ENCODE data around the gene PSMB9. TPM values are rescaled to one million over a fixed set of nuclear protein-coding genes. Genes with fewer than 3 reads are reported as not detected.

PSMB9 gene
- total RNA-seq, 4 donors from 2014 or later = 9.1 to 31.0 (median 18.3) TPM

DNA sequence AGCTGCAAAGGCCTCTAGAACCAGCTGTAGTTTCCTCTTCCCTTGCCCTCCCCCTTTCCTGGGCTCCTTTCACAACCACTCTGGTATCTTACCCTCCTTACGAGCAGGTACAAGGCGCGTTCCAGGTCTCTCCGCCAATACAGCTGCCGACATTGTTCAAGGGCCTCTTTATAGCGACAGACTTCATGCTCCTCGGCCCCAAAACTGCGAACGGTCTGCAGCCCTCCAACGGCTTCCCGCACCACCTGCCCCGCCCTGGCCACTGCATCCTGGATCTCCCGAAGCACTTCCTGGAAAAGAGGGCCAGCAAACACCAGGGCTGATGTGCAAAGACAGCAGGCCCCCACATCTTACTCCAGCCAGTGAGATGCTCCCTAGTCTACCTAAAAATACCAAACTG lies 21.5 kb upstream of the PSMB9 start:
- no peak overlapping the region for H3K27ac ChIP-seq
- H3K4me3 ChIP-seq (replicated peaks in 1 of 3) = no peak overlapping the region
- peaks cover 1 to 12% of the 10 kb centered on the region in 2 donors for H3K4me1 ChIP-seq
- intact Hi-C loops (cut with DNase I) = no loop called here
- H3K27me3 ChIP-seq = no peaks in the 10 kb centered on the region
- H3K36me3 ChIP-seq = no peaks in the 10 kb centered on the region
- H3K9me3 ChIP-seq = no peaks in the 10 kb centered on the region
- TF ChIP-seq, protein P1, sequence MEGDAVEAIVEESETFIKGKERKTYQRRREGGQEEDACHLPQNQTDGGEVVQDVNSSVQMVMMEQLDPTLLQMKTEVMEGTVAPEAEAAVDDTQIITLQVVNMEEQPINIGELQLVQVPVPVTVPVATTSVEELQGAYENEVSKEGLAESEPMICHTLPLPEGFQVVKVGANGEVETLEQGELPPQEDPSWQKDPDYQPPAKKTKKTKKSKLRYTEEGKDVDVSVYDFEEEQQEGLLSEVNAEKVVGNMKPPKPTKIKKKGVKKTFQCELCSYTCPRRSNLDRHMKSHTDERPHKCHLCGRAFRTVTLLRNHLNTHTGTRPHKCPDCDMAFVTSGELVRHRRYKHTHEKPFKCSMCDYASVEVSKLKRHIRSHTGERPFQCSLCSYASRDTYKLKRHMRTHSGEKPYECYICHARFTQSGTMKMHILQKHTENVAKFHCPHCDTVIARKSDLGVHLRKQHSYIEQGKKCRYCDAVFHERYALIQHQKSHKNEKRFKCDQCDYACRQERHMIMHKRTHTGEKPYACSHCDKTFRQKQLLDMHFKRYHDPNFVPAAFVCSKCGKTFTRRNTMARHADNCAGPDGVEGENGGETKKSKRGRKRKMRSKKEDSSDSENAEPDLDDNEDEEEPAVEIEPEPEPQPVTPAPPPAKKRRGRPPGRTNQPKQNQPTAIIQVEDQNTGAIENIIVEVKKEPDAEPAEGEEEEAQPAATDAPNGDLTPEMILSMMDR (IDR thresholded peaks at IDR 0.05) = no peak
- no peak for TF ChIP-seq POLR2A (IDR thresholded peaks at IDR 0.05)
- DNase-seq = no peak
- 76% methylated on average over 13 of the region's 13 CpGs for WGBS, 2 donors

DNA sequence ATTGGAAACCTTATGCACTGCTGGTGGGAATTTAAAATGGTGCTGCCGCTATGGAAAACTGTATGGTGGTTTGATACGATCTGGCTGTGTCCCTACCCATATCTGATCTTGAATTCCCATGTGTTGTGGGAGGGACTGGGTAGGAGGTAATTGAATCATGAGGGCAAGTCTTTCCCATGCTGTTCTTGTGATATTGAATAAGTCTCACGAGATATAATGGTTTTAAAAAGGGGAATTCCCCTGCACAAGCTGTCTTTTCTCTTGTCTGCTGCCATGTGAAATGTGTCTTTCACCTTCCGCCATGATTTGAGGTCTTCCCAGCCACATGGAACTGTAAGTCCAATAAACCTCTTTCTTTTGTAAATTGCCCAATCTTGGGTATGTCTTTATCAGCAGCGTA lies 20.3 kb upstream of the PSMB9 start:
- TF ChIP-seq POLR2A (IDR thresholded peaks at IDR 0.05) = no peak
- TF ChIP-seq, protein P1 (IDR thresholded peaks at IDR 0.05) = no peak
- Histone ChIP-seq H3K9me3 (no peaks in the 10 kb centered on the region), H3K4me3 (replicated peaks in 1 of 3) (no peak overlapping the region), H3K36me3 (no peaks in the 10 kb centered on the region), H3K4me1 (peaks cover 6 to 17% of the 10 kb centered on the region in 2 donors), H3K27ac (no peak overlapping the region), H3K27me3 (no peaks in the 10 kb centered on the region)
- WGBS, 2 donors = 85 to 90% methylated on average over 5 of the region's 5 CpGs
- DNase-seq = no peak
- intact Hi-C loops (cut with DNase I) = no loop called here

DNA sequence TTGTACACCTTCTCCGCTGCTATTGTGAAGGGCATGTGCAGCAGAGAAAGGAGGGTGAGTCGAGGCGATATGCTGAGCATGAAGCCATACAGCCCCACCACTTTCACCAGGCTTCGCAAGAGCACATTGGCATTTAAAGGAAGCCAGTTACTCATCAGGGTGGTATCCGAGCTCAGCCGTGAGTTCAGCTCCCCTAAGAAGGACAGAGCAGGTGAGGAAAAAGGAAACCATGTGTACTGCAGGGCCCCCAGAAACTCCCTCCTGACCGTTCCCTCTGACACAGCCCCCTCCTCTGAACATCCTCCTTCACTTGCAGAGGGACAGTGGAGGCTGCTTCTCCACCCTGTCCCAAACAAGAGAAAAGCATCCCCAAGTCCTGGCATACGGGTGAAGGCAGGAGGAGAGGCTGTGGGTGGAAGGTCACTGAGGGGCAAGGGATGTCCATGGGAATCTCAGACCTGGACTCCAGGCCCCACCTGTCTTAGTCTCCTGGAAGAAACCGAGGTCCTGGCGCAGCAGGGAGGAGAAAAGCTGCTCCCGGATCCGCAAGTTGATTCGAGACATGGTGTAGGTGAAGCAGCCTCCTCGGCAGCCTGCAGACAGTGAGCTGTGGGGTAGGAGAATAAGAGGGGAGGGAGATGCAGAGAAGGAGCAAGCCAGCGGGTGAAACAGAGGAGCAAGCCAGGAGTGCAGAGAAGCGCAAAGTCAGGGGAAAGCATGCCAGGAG lies 18.7 kb upstream of the PSMB9 start:
- H3K36me3 ChIP-seq = peaks cover 0 to under 1% of the 10 kb centered on the region in 2 donors
- 93 to 94% methylated on average over 16 of the region's 16 CpGs for WGBS, 2 donors
- intact Hi-C loops (cut with DNase I) = loop anchor here (5.0 kb wide), 1 partner anchor 37 kb away; no protein-coding TSS in a partner anchor
- H3K4me1 ChIP-seq = peaks cover 6 to 22% of the 10 kb centered on the region in 2 donors
- H3K27me3 ChIP-seq = no peaks in the 10 kb centered on the region
- H3K4me3 ChIP-seq (replicated peaks in 1 of 3) = no peak overlapping the region
- TF ChIP-seq, protein P1 (IDR thresholded peaks at IDR 0.05) = no peak
- TF ChIP-seq POLR2A (IDR thresholded peaks at IDR 0.05) = no peak
- no peak overlapping the region for H3K27ac ChIP-seq
- no peaks in the 10 kb centered on the region for H3K9me3 ChIP-seq
- DNase-seq = no peak

DNA sequence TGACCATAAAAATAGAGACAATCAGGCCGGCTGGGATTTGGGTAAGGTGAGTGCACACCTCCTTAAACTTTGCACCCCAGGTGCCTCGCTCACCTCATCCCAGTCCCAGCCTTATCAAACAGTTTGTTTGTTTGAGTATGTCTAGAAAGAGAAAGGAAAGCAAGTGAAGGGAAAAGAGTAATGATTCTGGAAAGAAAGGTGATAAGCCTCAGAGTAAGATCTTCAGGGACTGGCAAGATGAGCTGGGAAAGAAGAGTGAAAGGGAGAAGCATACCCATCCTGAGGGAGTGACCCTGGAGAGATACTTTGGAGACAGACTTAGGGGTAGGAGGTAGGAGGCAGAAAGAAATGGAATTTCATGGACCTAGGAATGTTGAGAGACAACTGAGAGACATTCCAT lies 17.1 kb upstream of the PSMB9 start:
- TF ChIP-seq POLR2A (IDR thresholded peaks at IDR 0.05) = no peak
- TF ChIP-seq, protein P1 (IDR thresholded peaks at IDR 0.05) = no peak
- H3K36me3 ChIP-seq = peaks cover 0 to 12% of the 10 kb centered on the region in 2 donors
- no peaks in the 10 kb centered on the region for H3K27me3 ChIP-seq
- no peaks in the 10 kb centered on the region for H3K9me3 ChIP-seq
- intact Hi-C loops (cut with DNase I) = loop anchor here (5.0 kb wide), 1 partner anchor 35 kb away; no protein-coding TSS in a partner anchor
- no peak overlapping the region for H3K4me3 ChIP-seq (replicated peaks in 1 of 3)
- DNase-seq = no peak
- 86 to 94% methylated on average over 2 of the region's 2 CpGs for WGBS, 2 donors
- peaks cover 6 to 13% of the 10 kb centered on the region in 2 donors for H3K4me1 ChIP-seq
- no peak overlapping the region for H3K27ac ChIP-seq

DNA sequence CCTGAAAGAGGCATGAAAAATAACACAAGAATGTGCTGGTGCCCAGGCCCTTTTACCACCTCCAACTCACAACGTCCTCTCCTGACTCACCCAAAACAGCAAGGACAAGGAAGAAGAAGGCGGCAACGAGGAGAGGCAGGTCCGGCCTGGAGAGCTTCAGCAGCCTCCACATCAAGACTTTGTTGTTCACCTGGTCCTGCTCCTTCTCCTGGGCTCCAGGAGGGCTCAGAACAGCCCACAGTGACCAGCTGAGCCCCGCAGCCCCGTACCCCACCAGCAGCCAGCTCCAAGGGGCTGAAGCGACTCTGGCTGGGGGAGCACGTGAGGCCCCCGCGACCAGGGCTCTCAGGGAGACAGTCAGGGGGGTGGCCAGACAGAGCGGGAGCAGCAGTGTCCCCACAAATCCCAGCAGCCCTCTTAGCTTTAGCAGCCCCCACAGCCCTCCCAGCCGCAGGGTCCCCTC lies 16.3 kb upstream of the PSMB9 start:
- DNase-seq = no peak
- intact Hi-C loops (cut with DNase I) = loop anchor here (5.0 kb wide), 1 partner anchor 35 kb away; no protein-coding TSS in a partner anchor
- 33 to 40% methylated on average over 10 to 12 of the region's 12 CpGs for WGBS, 2 donors
- H3K4me3 ChIP-seq (replicated peaks in 1 of 3) = peak overlapping the region in 2 of 3 donors; percentile 19 to 71
- no peaks in the 10 kb centered on the region for H3K27me3 ChIP-seq
- H3K36me3 ChIP-seq = peaks cover 0 to 12% of the 10 kb centered on the region in 2 donors
- no peaks in the 10 kb centered on the region for H3K9me3 ChIP-seq
- H3K4me1 ChIP-seq = peaks cover 6 to 16% of the 10 kb centered on the region in 2 donors
- TF ChIP-seq, protein P1 (IDR thresholded peaks at IDR 0.05) = no peak
- TF ChIP-seq POLR2A (IDR thresholded peaks at IDR 0.05) = no peak
- H3K27ac ChIP-seq = peak overlapping the region; percentile 79 to 98 (median 82)
